GM12878 (cell line): ENCODE data around the gene NOD2. TPM values are rescaled to one million over a fixed set of nuclear protein-coding genes. Genes with fewer than 3 reads are reported as not detected.

ENCODE experiments used
- ATAC-seq: fragments of 200-7000 bp; cut with Tn5 transposase; 3 replicates; pipeline ENCODE4 v1.9.1; 2020; ENCODE audit warnings: mild to moderate bottlenecking, moderate library complexity
- BruUV-seq: library from RNA; stranded (reverse); fragments of 400-500 nt; replicated peaks from 2 replicates; lab custom pipeline; 2021; lab: Mats Ljungman, UMichigan
- CTCF ChIA-PET: fragments of 300-600 bp; sonication (Branson Sonifier 250); formaldehyde crosslinking; extraction: SDS; loops from one replicate; lab custom pipeline; 2021; ENCODE audit warnings: inconsistent platforms; lab: Yijun Ruan, JAX
- POLR2A ChIA-PET: fragments of 350-600 bp; formaldehyde crosslinking; extraction: SDS; loops from one replicate; lab custom pipeline; 2021; ENCODE audit warnings: inconsistent platforms; lab: Charles Lee
- RAD21 ChIA-PET: fragments of 300-600 bp; sonication (Branson Sonifier 250); formaldehyde crosslinking; loops from one replicate; lab custom pipeline; 2023; ENCODE audit warnings: antibody characterized with exemption; ENCODE audit not compliant: unreplicated experiment; lab: Charles Lee
- SMC1A ChIA-PET: fragments of 300-600 bp; sonication (Branson Sonifier 250); formaldehyde crosslinking; loops from one replicate; lab custom pipeline; 2023; ENCODE audit not compliant: unreplicated experiment, uncharacterized antibody; lab: Charles Lee
- DNase-seq: peaks from one replicate; pipeline ENCODE4 v3.0.0-alpha.2; 2011; ENCODE audit warnings: low read depth, low spot score
- FAIRE-seq: peaks from 3 replicates; lab custom pipeline; 2011; peaks lifted over from hg19 to GRCh38; lab: Jason Lieb, UNC
- H2AFZ ChIP-seq: 2 replicates; pipeline ENCODE4 v1.6.0; 2011; ENCODE audit warnings: low read depth, low read length, control low read depth; ENCODE audit not compliant: control insufficient read depth
- H3K27ac ChIP-seq: 2 replicates; pipeline ENCODE4 v1.5.1; 2011; ENCODE audit warnings: control low read depth; ENCODE audit not compliant: control insufficient read depth, insufficient read depth
- H3K27me3 ChIP-seq, 2 experiments: replicated peaks in 1 of 2; 2 replicates each; pipeline versions ENCODE4 v1.6.0 to v1.6.1; 2011; ENCODE audit warnings: low read length in 1 of 2; ENCODE audit not compliant: control insufficient read depth in 2 of 2, insufficient read depth in 2 of 2
- H3K36me3 ChIP-seq, 2 experiments: 2 replicates each; pipeline ENCODE4 v1.5.1; 2011; ENCODE audit warnings: low read length in 1 of 2; ENCODE audit not compliant: control insufficient read depth in 2 of 2, insufficient read depth in 2 of 2
- H3K4me1 ChIP-seq: 2 replicates; pipeline ENCODE4 v1.6.1; 2011; ENCODE audit warnings: mild to moderate bottlenecking, low read length, moderate library complexity, mixed read lengths; ENCODE audit not compliant: control insufficient read depth, insufficient read depth
- H3K4me2 ChIP-seq: 2 replicates; pipeline ENCODE4 v1.6.0; 2011; ENCODE audit warnings: control low read depth; ENCODE audit not compliant: control insufficient read depth, insufficient read depth
- H3K4me3 ChIP-seq: fragments of 200-600 bp; sonication (generic); 2 replicates; pipeline ENCODE4 v1.5.1; 2016
- H3K79me2 ChIP-seq: 2 replicates; pipeline ENCODE4 v1.6.0; 2011; ENCODE audit warnings: low read length; ENCODE audit not compliant: control insufficient read depth, insufficient read depth
- H3K9ac ChIP-seq: 2 replicates; pipeline ENCODE4 v1.8.0; 2011; ENCODE audit warnings: low read length, control low read depth, mixed read lengths; ENCODE audit not compliant: control insufficient read depth, insufficient read depth
- H3K9me3 ChIP-seq: replicated peaks from 3 replicates; pipeline ENCODE4 v1.5.1; 2011; ENCODE audit warnings: mild to moderate bottlenecking, low read length; ENCODE audit not compliant: control insufficient read depth, insufficient read depth
- H4K20me1 ChIP-seq: 2 replicates; pipeline ENCODE4 v1.6.0; 2011; ENCODE audit not compliant: control insufficient read depth, insufficient read depth
- CBX5 ChIP-seq: sonication (generic); IDR thresholded peaks from 2 replicates; pipeline ENCODE4 v1.6.1; 2016; ENCODE audit warnings: low read depth, moderate library complexity, mild to moderate bottlenecking, inconsistent platforms
- CUX1 ChIP-seq: IDR thresholded peaks from 2 replicates; pipeline ENCODE4 v1.6.1; 2012; ENCODE audit warnings: improper control_type of control experiment, low read depth, low read length; ENCODE audit not compliant: insufficient replicate concordance
- ESRRA ChIP-seq: IDR thresholded peaks from 2 replicates; pipeline ENCODE4 v1.6.1; 2012; ENCODE audit warnings: mild to moderate bottlenecking, low read length, improper control_type of control experiment
- ETV6 ChIP-seq, 2 experiments: fragments of 450-650 bp in 1 of 2; IDR thresholded peaks in 1 of 2; conservative IDR thresholded peaks in 1 of 2; 2 replicates each; pipeline ENCODE4 v1.6.1; 2014; ENCODE audit warnings: antibody characterized with exemption in 1 of 2, borderline replicate concordance in 1 of 2, low read depth in 1 of 2, mild to moderate bottlenecking in 1 of 2, moderate library complexity in 1 of 2
- GABPA ChIP-seq: IDR thresholded peaks from 2 replicates; pipeline ENCODE4 v1.6.1; 2014; ENCODE audit warnings: antibody characterized with exemption, low read depth, mild to moderate bottlenecking, inconsistent platforms
- MTA3 ChIP-seq: IDR thresholded peaks from 2 replicates; pipeline ENCODE4 v1.6.1; 2012; ENCODE audit warnings: low read length, inconsistent platforms, borderline replicate concordance
- NBN ChIP-seq: fragments of 450-650 bp; IDR thresholded peaks from 2 replicates; pipeline ENCODE4 v1.6.1; 2016
- NFIC ChIP-seq: IDR thresholded peaks from 2 replicates; pipeline ENCODE4 v1.6.1; 2012; ENCODE audit warnings: low read depth, mild to moderate bottlenecking, inconsistent platforms, low read length, moderate library complexity
- RB1 ChIP-seq: fragments of 450-650 bp; formaldehyde crosslinking; IDR thresholded peaks from 2 replicates; pipeline ENCODE4 v1.6.1; 2017; ENCODE audit warnings: mild to moderate bottlenecking, borderline replicate concordance
- RCOR1 ChIP-seq: conservative IDR thresholded peaks from 2 replicates; pipeline ENCODE4 v1.6.1; 2012; ENCODE audit warnings: low read depth, low read length, improper control_type of control experiment
- RELA ChIP-seq: fragments of 450-650 bp; IDR thresholded peaks from 2 replicates; pipeline ENCODE4 v1.8.0; 2014; ENCODE audit warnings: borderline replicate concordance; ENCODE audit not compliant: partially characterized antibody
- SMAD5 ChIP-seq: IDR thresholded peaks from 2 replicates; pipeline ENCODE4 v1.6.1; 2016; ENCODE audit warnings: antibody characterized with exemption, low read depth
- SP1 ChIP-seq: IDR thresholded peaks from one replicate; pipeline ENCODE4 v1.6.1; 2011; ENCODE audit warnings: low read depth, low read length
- WRNIP1 ChIP-seq: IDR thresholded peaks from 2 replicates; pipeline ENCODE4 v1.6.1; 2011; ENCODE audit warnings: low read depth, low read length, improper control_type of control experiment, borderline replicate concordance
- ZBTB11 ChIP-seq: fragments of 450-650 bp; formaldehyde crosslinking; IDR thresholded peaks from 2 replicates; pipeline ENCODE4 v1.5.0; 2022; ENCODE audit warnings: mild to moderate bottlenecking, missing genetic modification characterization
- ZZZ3 ChIP-seq: IDR thresholded peaks from 2 replicates; pipeline ENCODE4 v1.6.1; 2011; ENCODE audit warnings: low read depth; ENCODE audit not compliant: control insufficient read depth, insufficient read length
- WGBS: methylation state at CpG from one replicate; pipeline ENCODE4 v1.1.6; 2016; ENCODE audit warnings: low lambda C conversion rate; ENCODE audit not compliant: insufficient replicate concordance, insufficient coverage; ENCODE audit errors: missing lambda C conversion rate; 5-methylcytosine and 5-hydroxymethylcytosine counted together
- in situ Hi-C: fragments of 300-500 bp; cut with MboI; formaldehyde crosslinking; loops from 9 replicates; pipeline ENCODE4 v1.14.3; 2018; ENCODE audit warnings: mixed read lengths
- intact Hi-C: fragments of 100-400 bp; cut with micrococcal nuclease; formaldehyde crosslinking; loops from one replicate; pipeline ENCODE4 v1.14.2; 2022; ENCODE audit not compliant: unreplicated experiment
- polyA plus RNA-seq, 11 experiments: library from polyadenylated mRNA; depleted of rRNA in 4 of 11; unstranded in 6 of 11; stranded (reverse) in 5 of 11; fragments of >200 nt; fragmentation: Nextera tagmentation in 4 of 11; fragmentation: Illumina TruSeq in 1 of 11; extraction: Ambion mirVana in 4 of 11; extraction: Trizol in 1 of 11; gene quantifications; 1 replicate in 1 of 11; 2 replicates in 10 of 11; pipeline versions ENCODE4 v1.2.1 to v1.2.3, GENCODE V29; 2011 to 2016; ENCODE audit warnings: inconsistent platforms in 2 of 11, missing spikeins in 2 of 11, low read depth in 1 of 11
- total RNA-seq, 4 experiments: library from RNA; depleted of rRNA in 3 of 4; stranded (reverse); fragments of >200 nt in 3 of 4; fragmentation: Illumina TruSeq in 1 of 4; extraction: Trizol in 1 of 4; gene quantifications; 2 replicates each; pipeline versions ENCODE4 v1.2.1 to v1.2.3, GENCODE V29; 2013 to 2021

Gene NOD2
- total and polyA plus RNA-seq, 10 of the 15 experiments (the other 5 are each of a cell fraction or from before 2014, with no cell fraction given) = 1.0 to 18.6 (median 6.7) TPM

- TF ChIP-seq ZBTB11 (CRISPR knock-in tag) = no peak
- TF ChIP-seq MTA3 = no peak
- no peak for TF ChIP-seq RELA
- TF ChIP-seq ESRRA = no peak
- no peak for TF ChIP-seq CBX5
- no peak for TF ChIP-seq NBN
- TF ChIP-seq NFIC = no peak
- no peak for TF ChIP-seq SP1
- no peak for TF ChIP-seq SMAD5
Measured at GRCh38 chr16:50669741-50670140, 23.7 kb upstream of the NOD2 start (continued).

GRCh38 chr16:50670476-50670875 lies 22.9 kb upstream of the NOD2 start:
- no peak overlapping the region for H3K4me3 ChIP-seq
- no peak for FAIRE-seq
- POLR2A ChIA-PET = no interaction called here
- no peaks in the 10 kb centered on the region for H3K27me3 ChIP-seq
- BruUV-seq = no TSS peak
- peaks cover 10 to 13% of the 10 kb centered on the region in 2 experiments for H3K36me3 ChIP-seq
- H3K9ac ChIP-seq = no peak overlapping the region
- no peak overlapping the region for H3K27ac ChIP-seq
- H3K9me3 ChIP-seq = peaks cover 22% of the 10 kb centered on the region
- H3K79me2 ChIP-seq = no peaks in the 10 kb centered on the region
- TF ChIP-seq ZZZ3 = no peak
- no peak for TF ChIP-seq ETV6 (conservative IDR thresholded peaks at IDR 0.05 in 1 of 2, IDR thresholded peaks at IDR 0.05 in 1 of 2; ENCODE audit: borderline replicate concordance in 1 of 2, low read depth in 1 of 2)
- TF ChIP-seq CUX1 = no peak
- no peak for TF ChIP-seq RB1
- TF ChIP-seq GABPA = no peak
- no peak for TF ChIP-seq RCOR1
- TF ChIP-seq WRNIP1 = no peak
- TF ChIP-seq, all 136 proteins: peak for 0
- ChIA-PET SMC1A (interaction anchor here (1.3 to 24.8 kb wide), 5 partner anchors 10 to 136 kb away, joined by 3 to 600 read pairs (median 78); partner anchors contain the start of genes CYLD and SNX20), CTCF (interaction anchor here (1.2 to 20.9 kb wide), 7 partner anchors 10 to 130 kb away, joined by 3 to 636 read pairs (median 86); partner anchors contain the start of gene SNX20), RAD21 (interaction anchor here (2.5 to 29.0 kb wide), 4 partner anchors 9 to 136 kb away, joined by 25 to 578 read pairs (median 78); partner anchors contain the start of genes CYLD and SNX20)
- WGBS = 89% methylated on average over 6 of the region's 6 CpGs
- in situ Hi-C loops (no loop called here), intact Hi-C loops (no loop called here)
- H4K20me1 ChIP-seq = no peaks in the 10 kb centered on the region
- ATAC-seq (no peak), DNase-seq (no peak)
- H3K4me1 ChIP-seq = peaks cover 16% of the 10 kb centered on the region
- no peak overlapping the region for H2AFZ ChIP-seq
- no peak overlapping the region for H3K4me2 ChIP-seq
